Frontal cortex (tissue), 4 donors: Measurements from ENCODE around the gene MYLIP. TPM values are rescaled to one million over a fixed set of nuclear protein-coding genes. Genes with fewer than 3 reads are reported as not detected.

Source experiments
- DNase-seq, 2 donors: peaks; one replicate each; pipeline ENCODE4 v3.0.0; 2012; ENCODE audit warnings: low spot score in 2 of 2
- FAIRE-seq: peaks from 2 replicates; lab custom pipeline; 2012; peaks lifted over from hg19 to GRCh38; lab: Jason Lieb, UNC
- small RNA-seq: library from RNA; depleted of rRNA; stranded (forward); fragments of <200 nt; gene quantifications from one replicate; pipeline ENCODE3, GENCODE V24; 2014
- total RNA-seq: library from RNA; depleted of rRNA; stranded (reverse); fragments of >200 nt; gene quantifications from one replicate; pipeline ENCODE4 v1.2.3, GENCODE V29; 2014
- donor health status: control.
- donor health status: control.
- donor health status: control.

Gene MYLIP
- total RNA-seq, 1 donor from 2014 or later, result 45.7 TPM

- FAIRE-seq, result no peak
- DNase-seq, result no peak
Observed at GRCh38 chr6:16196260-16196983, 67.5 kb downstream of the MYLIP start.

GRCh38 chr6:16196984-16197546 lies 68.2 kb downstream of the MYLIP start:
- no peak for DNase-seq
- no peak for FAIRE-seq

Small RNAs within 50 kb of the gene (small RNA-seq; reads per million reads assigned to genes)
- 0.08 reads per million for gene MIR4639

Other genes with a start within 250 kb of the MYLIP start
- gene GMPR, start 109.5 kb downstream of the MYLIP start, total RNA-seq, result 2.4 TPM